NCI-H1694 (cell line): ENCODE measurements around the gene KCNMB2.

Experiments
- DNase-seq: peaks from one replicate; lab custom pipeline; 2025; lab: John Stamatoyannopoulos, UW

KCNMB2 gene

GRCh38 chr3:178754852-178755510 is 218.7 kb downstream of the KCNMB2 start:
- DNase-seq: peak; percentile 96

DNA sequence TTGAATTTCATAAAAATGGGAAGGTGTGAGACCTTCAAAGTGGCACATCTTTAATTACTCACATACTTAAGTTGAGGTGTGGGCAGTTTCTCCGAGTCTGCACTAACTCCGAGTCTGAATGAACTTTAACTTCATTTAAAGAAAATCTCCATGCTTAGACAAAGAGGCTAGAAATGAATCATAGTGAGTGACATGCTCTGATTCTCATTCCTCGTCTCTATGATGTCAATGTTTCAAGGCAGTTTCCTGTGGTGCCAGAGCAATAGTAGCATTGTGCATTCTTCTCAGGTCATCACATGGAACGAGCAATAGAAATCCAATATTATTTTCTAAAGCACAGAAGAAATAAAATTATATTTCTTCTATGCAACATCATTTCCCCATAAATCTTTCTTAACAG is 224.8 kb downstream of the KCNMB2 start:
- DNase-seq: no peak

DNA sequence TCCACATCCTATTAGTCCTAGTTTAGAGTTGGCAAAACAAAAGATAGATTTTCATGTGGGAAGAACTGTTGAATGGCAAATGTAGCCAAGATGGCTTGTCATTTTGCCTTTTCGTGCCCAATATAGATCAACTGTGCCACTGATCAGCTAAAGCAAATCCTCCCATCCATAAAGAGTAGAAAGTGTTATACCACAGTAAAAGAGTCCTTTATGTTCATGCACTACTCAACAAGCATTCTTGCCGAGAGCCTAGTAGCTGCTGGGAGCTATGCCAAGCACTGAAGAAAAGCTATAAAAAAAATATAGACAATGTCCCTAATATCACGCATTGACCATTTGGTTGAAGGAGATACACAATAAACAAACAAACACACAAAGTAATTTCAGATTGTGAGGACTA is 225.2 kb downstream of the KCNMB2 start:
- DNase-seq: no peak

- no peak for DNase-seq
Observed at GRCh38 chr3:178762385-178762784, 226.1 kb downstream of the KCNMB2 start.

DNA sequence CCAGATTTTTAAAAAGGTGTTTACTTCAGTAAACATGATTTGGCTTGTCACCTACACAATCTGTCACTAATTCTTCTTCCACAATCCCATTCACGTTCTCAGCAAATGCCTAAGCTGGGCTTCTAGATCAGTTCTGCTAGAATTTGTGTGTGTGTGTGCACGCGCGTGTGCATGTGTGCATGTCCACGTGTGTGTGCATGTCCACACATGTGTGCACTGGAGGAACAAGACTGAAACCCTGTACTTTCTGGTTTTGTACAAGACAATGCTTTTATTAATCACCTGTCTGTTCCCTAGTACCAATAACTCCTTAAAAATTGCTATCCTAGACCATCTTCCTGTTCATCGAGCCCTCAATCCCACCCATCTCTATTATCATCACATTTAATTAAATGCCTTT is 229.2 kb downstream of the KCNMB2 start:
- DNase-seq: no peak

- DNase-seq: no peak
Observed at GRCh38 chr3:178767581-178767980, 231.3 kb downstream of the KCNMB2 start.

DNA sequence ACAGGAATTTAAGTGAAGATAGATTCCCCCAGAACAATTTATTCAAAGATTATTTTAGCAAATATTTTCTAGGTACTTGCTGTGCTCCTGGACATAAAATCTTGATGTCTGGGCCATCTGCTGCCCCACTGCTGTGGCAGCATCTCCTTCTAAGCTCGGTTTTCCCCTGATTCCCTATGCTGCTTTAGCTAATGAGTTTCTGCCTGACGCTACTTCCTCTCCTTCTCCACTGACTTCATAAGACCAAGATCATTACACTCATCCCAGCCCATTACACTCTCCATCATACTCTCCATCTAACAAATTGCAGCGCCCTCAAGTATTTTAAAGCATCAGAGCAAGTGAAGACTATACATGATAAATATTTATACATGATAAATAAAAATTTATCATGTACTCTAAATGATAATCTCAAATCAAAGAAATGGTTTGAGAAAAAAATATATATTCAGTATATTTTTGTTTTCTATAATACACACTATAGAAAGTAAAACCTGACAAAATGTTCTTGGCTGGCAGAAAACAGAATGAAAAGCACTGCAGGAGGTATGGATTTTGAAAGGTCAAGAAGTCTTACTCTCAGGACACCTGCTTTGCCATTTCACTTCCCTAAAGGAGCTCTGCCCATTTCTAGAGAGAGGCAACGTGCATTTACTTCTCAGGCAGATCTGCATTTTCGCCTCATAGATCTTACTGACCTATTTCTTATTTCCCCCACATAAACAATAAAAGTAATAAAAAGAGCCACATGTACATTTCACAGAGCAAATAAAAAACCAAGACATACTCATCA is 232.0 kb downstream of the KCNMB2 start:
- DNase-seq: no peak

DNA sequence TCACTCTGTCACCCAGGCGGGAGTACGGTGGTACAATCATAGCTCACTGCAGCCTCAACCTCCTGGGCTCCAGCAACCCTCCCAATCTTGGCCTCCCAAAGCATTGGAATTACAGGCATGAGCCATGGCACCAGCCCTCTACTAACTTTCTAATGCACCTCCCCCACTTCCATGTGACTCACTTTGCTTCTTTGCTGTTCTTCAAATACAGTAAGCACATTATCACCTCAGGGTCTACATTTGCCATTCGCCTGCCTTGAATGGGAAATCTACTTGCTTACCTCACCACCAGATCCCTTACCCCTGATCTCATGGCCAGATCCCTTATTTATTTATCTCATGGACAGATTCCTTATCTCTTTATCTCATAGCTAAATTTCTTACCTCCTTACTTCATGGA is 235.3 kb downstream of the KCNMB2 start:
- DNase-seq: no peak

GRCh38 chr3:178772746-178773145 is 236.5 kb downstream of the KCNMB2 start:
- no peak for DNase-seq

DNA sequence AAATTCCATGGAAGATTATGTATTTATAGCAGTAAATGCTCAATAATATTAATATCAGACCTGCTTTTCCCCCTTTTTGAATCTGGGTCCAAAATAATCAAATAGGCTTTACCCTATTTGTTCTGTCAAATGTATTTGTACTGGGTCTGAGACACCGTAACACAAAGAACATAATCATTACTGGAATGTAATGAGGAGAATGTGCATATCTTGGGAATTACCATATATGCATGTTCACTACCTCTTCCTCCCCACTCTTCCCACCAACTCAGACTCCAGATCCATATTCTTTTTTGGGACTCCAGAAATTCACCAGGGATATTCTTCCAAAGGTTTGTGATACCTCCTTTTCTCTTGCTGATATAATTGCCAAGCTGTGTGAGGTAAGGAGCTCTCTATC is 237.1 kb downstream of the KCNMB2 start:
- DNase-seq: no peak

- no peak for DNase-seq
Observed at GRCh38 chr3:178777718-178778411, 241.6 kb downstream of the KCNMB2 start.

DNA sequence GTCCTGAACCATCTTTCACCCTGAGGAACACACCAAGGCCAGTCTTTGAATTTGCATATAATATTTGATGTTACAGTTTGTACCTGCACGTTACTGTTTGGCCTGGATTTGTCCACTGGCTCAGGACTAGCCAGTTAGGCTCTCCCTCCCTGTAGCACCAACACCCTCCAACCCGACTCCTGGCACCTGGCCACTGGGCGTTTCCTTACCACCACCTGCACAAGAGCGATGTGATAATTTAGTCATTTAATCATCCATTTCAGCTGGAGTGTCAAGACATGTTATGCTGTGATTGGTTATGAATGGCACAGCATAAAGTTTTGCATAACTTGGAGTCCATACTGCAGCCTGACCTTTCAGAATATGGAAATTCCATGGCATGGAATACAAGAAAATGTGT is 242.4 kb downstream of the KCNMB2 start:
- no peak for DNase-seq

GRCh38 chr3:178785961-178786360 is 249.7 kb downstream of the KCNMB2 start:
- DNase-seq: no peak

DNA sequence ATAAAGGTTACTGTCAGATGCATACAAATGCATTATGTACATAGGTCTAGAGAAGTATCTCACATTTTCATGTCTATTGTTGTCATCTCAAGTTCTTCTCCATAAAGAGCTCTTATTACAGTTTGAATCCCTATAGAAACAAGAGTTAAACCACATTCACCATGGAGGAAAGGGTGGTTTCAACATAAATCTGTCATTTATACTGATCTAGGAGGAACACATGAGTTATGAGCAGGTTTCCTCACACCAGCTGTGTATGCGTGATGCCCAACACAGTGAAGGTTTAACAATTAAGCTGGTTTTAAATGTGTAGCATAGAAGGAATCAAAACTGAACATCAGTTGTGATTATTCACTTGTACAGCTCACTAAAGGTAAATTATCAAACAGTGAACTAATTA is 251.7 kb downstream of the KCNMB2 start:
- no peak for DNase-seq

- no peak for DNase-seq
Observed at GRCh38 chr3:178794711-178795110, 258.5 kb downstream of the KCNMB2 start.

- DNase-seq: no peak
Observed at GRCh38 chr3:178795349-178795748, 259.1 kb downstream of the KCNMB2 start.

DNA sequence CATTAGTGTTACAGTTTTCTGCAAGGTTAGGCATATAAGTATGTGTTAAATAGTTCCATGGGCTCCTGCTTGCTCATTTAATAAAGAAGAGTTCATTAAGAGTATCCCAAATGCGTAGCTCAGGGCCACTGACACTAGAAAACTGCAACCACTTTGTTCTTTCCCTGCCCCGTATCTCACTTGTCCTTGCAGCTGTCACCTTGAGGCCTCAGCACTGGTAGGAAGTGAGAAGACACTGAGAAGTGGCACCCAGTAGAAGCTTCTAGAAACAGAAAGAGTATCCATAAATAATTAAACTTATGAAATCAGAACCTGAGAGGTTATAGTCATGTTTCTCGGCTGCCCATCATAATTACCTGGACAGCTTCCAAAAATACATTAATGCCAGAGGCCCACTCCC is 266.0 kb downstream of the KCNMB2 start:
- no peak for DNase-seq

GRCh38 chr3:178802993-178803693 is 266.9 kb downstream of the KCNMB2 start:
- no peak for DNase-seq

DNA sequence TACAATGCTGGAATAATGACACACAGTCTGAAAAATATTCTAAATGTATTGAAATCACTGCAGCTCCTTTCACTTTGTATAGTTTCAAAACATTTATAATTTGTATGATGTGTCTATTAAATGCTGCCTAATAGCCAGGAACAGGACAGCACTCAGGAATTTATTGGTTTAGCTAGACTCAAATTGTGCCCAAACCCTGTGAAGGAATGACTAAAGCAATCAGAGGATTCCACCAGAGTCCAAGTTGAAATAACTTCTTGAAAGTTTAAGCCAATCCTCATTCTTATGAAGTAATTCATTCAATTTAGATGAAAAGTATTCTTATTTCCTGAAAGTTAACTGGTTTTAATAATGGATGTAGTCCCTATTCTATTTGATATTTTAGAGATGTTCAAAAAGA is 268.4 kb downstream of the KCNMB2 start:
- no peak for DNase-seq

DNA sequence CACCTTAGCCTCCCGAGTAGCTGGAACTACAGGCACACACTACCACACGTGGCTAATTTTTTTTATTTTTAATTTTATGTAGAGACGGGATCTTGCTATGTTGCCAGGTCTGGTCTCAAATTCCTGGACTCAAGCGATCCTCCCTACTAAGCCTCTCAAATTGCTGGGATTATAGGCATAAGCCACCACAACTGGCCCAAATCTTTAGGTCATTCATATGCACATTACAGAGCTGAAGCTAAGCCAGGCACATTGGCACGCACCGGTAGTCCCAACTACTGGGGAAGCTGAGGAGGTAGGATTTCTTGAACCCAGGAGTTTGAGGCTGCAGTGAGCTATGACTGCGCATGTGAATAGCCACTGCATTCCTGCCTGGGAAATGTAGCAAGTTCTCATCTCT is 269.5 kb downstream of the KCNMB2 start:
- no peak for DNase-seq

- no peak for DNase-seq
Observed at GRCh38 chr3:178806651-178807050, 270.4 kb downstream of the KCNMB2 start.

DNA sequence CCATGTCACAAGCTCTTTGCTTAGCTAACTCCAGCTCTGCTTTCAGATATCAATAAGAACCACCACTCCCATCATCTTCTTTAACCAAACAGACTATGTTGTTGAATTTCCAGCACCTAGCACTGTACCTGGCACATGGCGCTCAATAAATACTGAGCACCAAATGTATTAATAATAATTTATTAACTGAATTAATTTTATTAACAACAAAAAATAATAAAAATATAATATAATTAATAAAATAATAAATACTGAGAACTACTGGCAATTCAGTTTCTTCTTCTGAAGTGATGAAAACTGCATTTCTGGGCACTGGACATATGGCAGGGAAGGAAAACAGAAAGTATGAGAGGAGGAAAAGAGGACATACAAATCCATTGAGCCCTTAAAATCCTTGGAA is 271.5 kb downstream of the KCNMB2 start:
- no peak for DNase-seq

DNA sequence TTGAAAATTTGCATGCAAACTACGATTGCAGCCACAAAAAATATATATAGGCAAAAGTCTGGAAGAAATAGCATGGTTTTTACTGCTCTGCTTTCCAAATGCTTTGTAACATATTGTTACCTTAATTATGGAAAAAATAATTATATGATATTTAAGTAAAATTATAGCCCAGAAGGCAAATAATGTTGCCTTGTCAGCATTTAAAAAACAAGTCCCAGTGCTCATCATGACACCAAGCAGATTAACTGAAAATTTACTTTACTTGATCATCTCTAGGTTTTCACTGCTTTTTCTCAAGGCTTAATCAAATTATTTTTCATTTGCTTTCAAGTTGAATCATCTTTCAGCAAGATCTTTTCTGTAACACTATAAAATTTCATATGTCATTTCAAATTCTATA is 272.5 kb downstream of the KCNMB2 start:
- no peak for DNase-seq
